Measurements from ENCODE around the gene OR4D11.
"Not testable (repeated sequence)": the region's sequence is repeated elsewhere in the genome, so short reads cannot be mapped to it uniquely, and the experiment has no call there.

OR4D11 gene

GRCh38 chr11:59503276-59503675 is at the start of gene OR4D11:
OR4D11 (plus strand) TSS chr11:59503576; CDS start chr11:59503576, 0 bp downstream.
- H3K4me3 ChIP-seq (ENCODE audit: low read depth, low read length) = no peak within 1 kb of the TSS
- DNase-seq (ENCODE audit: low read depth) = no peak

- H3K4me3 ChIP-seq (ENCODE audit: low read depth, low read length) = no peak within 1 kb of the TSS
- DNase-seq (ENCODE audit: low read depth) = no peak
These were observed 46.7 kb upstream of the OR4D11 start, which contains the start of gene OR4D6 for GRCh38 chr11:59456661-59457060. OR4D6 (plus strand) TSS chr11:59456961; CDS start chr11:59456961, 0 bp downstream.

- no peak overlapping the region for H3K4me3 ChIP-seq (ENCODE audit: low read depth, low read length)
These were observed 43.5 kb upstream of the OR4D11 start for GRCh38 chr11:59459916-59460315.

GRCh38 chr11:59463190-59463641 is 40.2 kb upstream of the OR4D11 start:
- no peak for DNase-seq (ENCODE audit: low read depth)
- H3K4me3 ChIP-seq (ENCODE audit: low read depth, low read length) = no peak overlapping the region

More at GRCh38 chr11:59459916-59460315, 43.5 kb upstream of the OR4D11 start:
- no peak for DNase-seq (ENCODE audit: low read depth)

- DNase-seq (ENCODE audit: low read depth) = no peak
- no peak within 1 kb of the TSS for H3K4me3 ChIP-seq (ENCODE audit: low read depth, low read length)
These were observed 30.4 kb upstream of the OR4D11 start, which contains the start of gene OR4D10 for GRCh38 chr11:59473015-59473414. OR4D10 (plus strand) TSS chr11:59473315; CDS start chr11:59477430, 4,115 bp downstream.

- no peak overlapping the region for H3K4me3 ChIP-seq (ENCODE audit: low read depth, low read length)
- no peak for DNase-seq (ENCODE audit: low read depth)
These were observed 28.2 kb upstream of the OR4D11 start for GRCh38 chr11:59475176-59475575.

- DNase-seq (ENCODE audit: low read depth) = no peak
- H3K4me3 ChIP-seq (ENCODE audit: low read depth, low read length) = no peak overlapping the region
These were observed 23.5 kb upstream of the OR4D11 start for GRCh38 chr11:59479906-59480305.

- DNase-seq (ENCODE audit: low read depth) = no peak
- H3K4me3 ChIP-seq (ENCODE audit: low read depth, low read length) = no peak overlapping the region
These were observed 23.0 kb upstream of the OR4D11 start for GRCh38 chr11:59480359-59480758.

GRCh38 chr11:59501931-59502330 is 1.4 kb upstream of the OR4D11 start:
- H3K4me3 ChIP-seq (ENCODE audit: low read depth, low read length) = no peak overlapping the region
- DNase-seq (ENCODE audit: low read depth) = no peak

- no peak within 1 kb of the TSS for H3K4me3 ChIP-seq (ENCODE audit: low read depth, low read length)
- no peak for DNase-seq (ENCODE audit: low read depth)
These were observed 7.7 kb downstream of the OR4D11 start, which contains the start of gene OR4D9 for GRCh38 chr11:59510941-59511589. OR4D9 (plus strand) TSS chr11:59511539; CDS start chr11:59514913, 3,374 bp downstream.

GRCh38 chr11:59511675-59512074 is 8.3 kb downstream of the OR4D11 start:
- no peak for DNase-seq (ENCODE audit: low read depth)
- H3K4me3 ChIP-seq (ENCODE audit: low read depth, low read length) = no peak overlapping the region

- H3K4me3 ChIP-seq (ENCODE audit: low read depth, low read length); DNase-seq (ENCODE audit: low read depth): not testable (repeated sequence)
These were observed 16.8 kb downstream of the OR4D11 start for GRCh38 chr11:59520139-59520538.

- no peak for DNase-seq (ENCODE audit: low read depth)
These were observed 17.4 kb downstream of the OR4D11 start for GRCh38 chr11:59520741-59521140.

GRCh38 chr11:59523541-59523940 is 20.2 kb downstream of the OR4D11 start:
- H3K4me3 ChIP-seq (ENCODE audit: low read depth, low read length) = no peak overlapping the region
- DNase-seq (ENCODE audit: low read depth) = no peak

More at GRCh38 chr11:59520741-59521140, 17.4 kb downstream of the OR4D11 start:
- no peak overlapping the region for H3K4me3 ChIP-seq (ENCODE audit: low read depth, low read length)

GRCh38 chr11:59528711-59529110 is 25.3 kb downstream of the OR4D11 start:
- H3K4me3 ChIP-seq (ENCODE audit: low read depth, low read length) = no peak overlapping the region
- DNase-seq (ENCODE audit: low read depth) = no peak

GRCh38 chr11:59532620-59533019 is 29.2 kb downstream of the OR4D11 start:
- no peak overlapping the region for H3K4me3 ChIP-seq (ENCODE audit: low read depth, low read length)
- DNase-seq (ENCODE audit: low read depth) = no peak

- no peak overlapping the region for H3K4me3 ChIP-seq (ENCODE audit: low read depth, low read length)
These were observed 31.3 kb downstream of the OR4D11 start for GRCh38 chr11:59534676-59535075.

GRCh38 chr11:59542142-59542810 is 38.9 kb downstream of the OR4D11 start:
- DNase-seq (ENCODE audit: low read depth) = no peak
- H3K4me3 ChIP-seq (ENCODE audit: low read depth, low read length) = no peak overlapping the region

More at GRCh38 chr11:59534676-59535075, 31.3 kb downstream of the OR4D11 start:
- DNase-seq (ENCODE audit: low read depth) = no peak

- not testable (repeated sequence) for H3K4me3 ChIP-seq (ENCODE audit: low read depth, low read length); DNase-seq (ENCODE audit: low read depth)
These were observed 40.3 kb downstream of the OR4D11 start for GRCh38 chr11:59543713-59544112.

GRCh38 chr11:59544869-59545178 is 41.4 kb downstream of the OR4D11 start:
- H3K4me3 ChIP-seq (ENCODE audit: low read depth, low read length) = no peak overlapping the region
- no peak for DNase-seq (ENCODE audit: low read depth)

All from skeletal muscle cell (primary cell).